HG03196 (cell line): Measurements from ENCODE around the gene PHF5A.
A peak's percentile ranks its signal among the peaks of the same experiment; 100 is the strongest.
"Not testable (repeated sequence)": the region's sequence is repeated elsewhere in the genome, so short reads cannot be mapped to it uniquely, and the experiment has no call there.

ENCODE experiments used
- ATAC-seq: cut with Tn5 transposase; IDR thresholded peaks from one replicate; pipeline ENCODE4 v1.9.1; 2021; ENCODE audit not compliant: unreplicated experiment

Gene PHF5A

GRCh38 chr22:41447435-41448188, 20.9 kb downstream of the PHF5A start:
- ATAC-seq = no peak

- ATAC-seq = peak; percentile 45
Measured at GRCh38 chr22:41446639-41447434, 21.7 kb downstream of the PHF5A start, which contains the start of gene TOB2. TOB2 (minus strand) TSS chr22:41446801; CDS start chr22:41437345, 9,456 bp downstream.

GRCh38 chr22:41446057-41446501, 22.4 kb downstream of the PHF5A start:
- no peak for ATAC-seq

GRCh38 chr22:41445129-41446056, 23.1 kb downstream of the PHF5A start:
- ATAC-seq = no peak

GRCh38 chr22:41444360-41445128, 23.9 kb downstream of the PHF5A start:
- ATAC-seq = peak; percentile 44

- ATAC-seq = no peak
Measured at GRCh38 chr22:41442240-41442792, 26.2 kb downstream of the PHF5A start.

GRCh38 chr22:41440511-41440910, 28.0 kb downstream of the PHF5A start:
- ATAC-seq = not testable (repeated sequence)

GRCh38 chr22:41437198-41437597, 31.3 kb downstream of the PHF5A start:
- no peak for ATAC-seq

GRCh38 chr22:41436322-41437113, 32.0 kb downstream of the PHF5A start:
- ATAC-seq = no peak

GRCh38 chr22:41435560-41435959, 32.9 kb downstream of the PHF5A start:
- ATAC-seq = no peak

GRCh38 chr22:41434361-41435003, 34.0 kb downstream of the PHF5A start:
- not testable (repeated sequence) for ATAC-seq

- ATAC-seq = not testable (repeated sequence)
Measured at GRCh38 chr22:41433480-41433879, 35.0 kb downstream of the PHF5A start.

GRCh38 chr22:41431656-41432055, 36.8 kb downstream of the PHF5A start:
- ATAC-seq = no peak

GRCh38 chr22:41429951-41430332, 38.5 kb downstream of the PHF5A start:
- no peak for ATAC-seq

GRCh38 chr22:41429232-41429950, 39.1 kb downstream of the PHF5A start:
- ATAC-seq = no peak

GRCh38 chr22:41425660-41426365, 42.7 kb downstream of the PHF5A start:
- ATAC-seq = no peak

- ATAC-seq = no peak
Measured at GRCh38 chr22:41418717-41419116, 49.8 kb downstream of the PHF5A start.
